Neural progenitor cell (in vitro differentiated cells): ENCODE measurements around the gene CD86.

Experiments
- EZH2 ChIP-seq: fragments of 200-600 bp; sonication (generic); IDR thresholded peaks from 2 replicates; pipeline ENCODE4 v1.6.1; 2017; ENCODE audit warnings: antibody characterized with exemption, mild to moderate bottlenecking, moderate library complexity
- EZH2phosphoT487 ChIP-seq: fragments of 200-600 bp; sonication (generic); IDR thresholded peaks from 2 replicates; pipeline ENCODE4 v1.6.1; 2017; ENCODE audit warnings: antibody characterized with exemption
- TF ChIP-seq, protein P1 (sequence below): fragments of 200-600 bp; sonication (generic); IDR thresholded peaks from 2 replicates; pipeline ENCODE4 v1.5.1; 2017; ENCODE audit warnings: antibody characterized with exemption, mild to moderate bottlenecking

DNA sequence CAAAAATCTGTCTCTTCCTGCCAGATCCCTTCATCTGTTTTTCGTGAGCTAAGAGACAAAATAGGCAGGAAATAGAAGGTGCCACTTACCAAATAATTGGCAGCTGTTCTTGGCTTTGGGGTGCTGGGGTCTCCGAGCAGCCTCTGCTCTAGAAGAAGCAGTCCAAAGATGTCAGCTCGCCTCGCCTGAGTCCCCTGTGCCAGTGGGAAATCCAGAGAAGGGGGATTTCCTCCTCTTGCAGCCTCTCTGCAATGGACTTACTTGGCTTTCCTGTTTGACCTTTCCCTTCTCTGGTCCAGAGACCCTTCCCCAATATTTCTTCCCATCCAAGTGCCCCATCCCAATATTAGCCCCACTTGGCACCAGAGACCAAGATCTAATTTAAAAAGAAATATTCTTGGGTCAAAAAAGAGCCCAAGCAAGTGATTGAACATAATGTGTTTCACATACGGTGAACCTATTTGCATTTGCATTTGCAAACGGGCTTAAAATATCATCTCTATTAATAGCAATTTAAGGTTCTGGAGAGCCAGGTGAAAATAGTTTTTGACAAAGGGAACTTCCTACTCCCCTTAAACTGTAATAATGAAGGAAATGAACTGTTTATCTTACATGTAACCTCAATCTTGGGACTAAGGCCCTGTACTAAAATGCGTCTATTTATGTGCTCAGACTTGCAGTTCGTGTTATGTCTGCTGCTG, 23.2 kb downstream of the CD86 start:
- TF ChIP-seq, protein P1, sequence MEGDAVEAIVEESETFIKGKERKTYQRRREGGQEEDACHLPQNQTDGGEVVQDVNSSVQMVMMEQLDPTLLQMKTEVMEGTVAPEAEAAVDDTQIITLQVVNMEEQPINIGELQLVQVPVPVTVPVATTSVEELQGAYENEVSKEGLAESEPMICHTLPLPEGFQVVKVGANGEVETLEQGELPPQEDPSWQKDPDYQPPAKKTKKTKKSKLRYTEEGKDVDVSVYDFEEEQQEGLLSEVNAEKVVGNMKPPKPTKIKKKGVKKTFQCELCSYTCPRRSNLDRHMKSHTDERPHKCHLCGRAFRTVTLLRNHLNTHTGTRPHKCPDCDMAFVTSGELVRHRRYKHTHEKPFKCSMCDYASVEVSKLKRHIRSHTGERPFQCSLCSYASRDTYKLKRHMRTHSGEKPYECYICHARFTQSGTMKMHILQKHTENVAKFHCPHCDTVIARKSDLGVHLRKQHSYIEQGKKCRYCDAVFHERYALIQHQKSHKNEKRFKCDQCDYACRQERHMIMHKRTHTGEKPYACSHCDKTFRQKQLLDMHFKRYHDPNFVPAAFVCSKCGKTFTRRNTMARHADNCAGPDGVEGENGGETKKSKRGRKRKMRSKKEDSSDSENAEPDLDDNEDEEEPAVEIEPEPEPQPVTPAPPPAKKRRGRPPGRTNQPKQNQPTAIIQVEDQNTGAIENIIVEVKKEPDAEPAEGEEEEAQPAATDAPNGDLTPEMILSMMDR = no peak
- TF ChIP-seq EZH2 (no peak), EZH2phosphoT487 (no peak)
